Activated CD8-positive, alpha-beta memory T cell treated with anti-CD3 and anti-CD28 coated beads for 1 hour (primary cell): ENCODE data around the gene ZC3H4.
"Not testable (repeated sequence)": the region's sequence is repeated elsewhere in the genome, so short reads cannot be mapped to it uniquely, and the experiment has no call there.

ENCODE experiments used
- DNase-seq, 2 donors: peaks; one replicate each; pipeline ENCODE4 v3.0.0-alpha.2; 2020; ENCODE audit warnings: low read depth in 1 of 2; ENCODE audit errors: extremely low read depth in 1 of 2

Gene ZC3H4

GRCh38 chr19:47086280-47086679 lies 27.3 kb downstream of the ZC3H4 start:
- DNase-seq = no peak

DNA sequence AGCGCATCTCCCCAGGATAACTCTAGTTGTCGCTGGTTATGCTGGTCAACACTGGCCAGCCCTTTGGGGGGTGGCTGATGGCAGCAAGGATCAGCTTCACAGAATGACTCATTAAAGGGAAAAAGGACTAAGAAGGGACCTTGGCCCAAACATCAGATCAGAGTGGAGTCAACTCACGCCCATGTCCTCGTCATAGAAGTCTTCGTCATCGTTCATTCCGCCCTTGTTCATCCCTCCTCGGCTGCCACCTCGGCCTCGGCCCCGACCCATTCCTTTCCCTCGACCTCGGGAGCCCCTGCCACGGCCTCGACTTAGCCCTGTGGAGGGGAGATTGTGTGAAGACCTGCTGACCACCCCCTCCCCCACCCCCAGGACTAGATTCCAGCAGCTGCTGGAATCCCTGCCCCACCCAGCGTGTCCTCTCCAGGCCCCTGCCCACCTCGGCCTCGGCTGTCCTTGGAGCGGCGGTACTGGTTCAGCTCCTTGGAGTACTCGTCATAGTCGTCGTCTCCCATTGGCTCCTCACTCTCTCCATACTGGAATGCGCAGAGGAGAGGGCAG lies 28.6 kb downstream of the ZC3H4 start:
- no peak for DNase-seq

GRCh38 chr19:47082493-47082892 lies 31.1 kb downstream of the ZC3H4 start:
- no peak for DNase-seq

GRCh38 chr19:47081095-47081494 lies 32.5 kb downstream of the ZC3H4 start:
- no peak for DNase-seq

DNA sequence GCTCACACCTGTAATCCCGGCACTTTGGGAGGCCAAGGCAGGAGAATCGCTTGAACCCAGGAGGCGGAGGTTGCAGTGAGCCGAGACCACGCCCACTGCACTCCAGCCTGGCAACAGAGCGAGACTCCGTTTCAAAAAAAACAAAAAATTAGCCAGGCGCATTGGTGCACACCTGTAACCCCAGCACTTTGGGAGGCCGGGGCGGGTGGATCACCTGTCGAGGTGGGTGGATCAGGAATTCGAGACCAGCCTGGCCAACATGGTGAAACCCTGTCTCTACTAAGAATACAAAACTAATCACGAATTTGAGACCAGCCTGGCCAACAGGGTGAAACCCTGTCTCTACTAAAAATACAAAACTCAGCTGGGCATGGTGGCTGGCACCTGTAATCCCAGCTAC lies 35.2 kb downstream of the ZC3H4 start:
- DNase-seq = not testable (repeated sequence)

DNA sequence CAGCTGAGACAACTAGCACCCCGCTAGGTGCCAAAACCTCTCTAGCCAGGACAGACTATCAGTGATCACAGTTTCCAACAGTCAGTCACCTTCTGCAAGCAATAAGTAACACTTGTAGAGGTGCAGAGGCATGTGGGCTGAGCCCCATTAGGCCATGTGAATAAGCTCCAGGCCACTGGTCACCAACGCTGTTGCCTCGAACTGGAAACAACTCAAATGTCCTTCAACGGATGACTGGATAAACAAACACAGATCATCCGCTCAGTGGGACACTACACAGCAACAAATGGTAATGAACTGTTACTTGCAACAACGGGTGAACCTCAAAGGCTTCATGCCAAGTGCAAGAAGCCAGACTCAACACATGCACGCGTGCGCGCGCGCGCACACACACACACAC lies 37.6 kb downstream of the ZC3H4 start:
- DNase-seq = no peak

DNA sequence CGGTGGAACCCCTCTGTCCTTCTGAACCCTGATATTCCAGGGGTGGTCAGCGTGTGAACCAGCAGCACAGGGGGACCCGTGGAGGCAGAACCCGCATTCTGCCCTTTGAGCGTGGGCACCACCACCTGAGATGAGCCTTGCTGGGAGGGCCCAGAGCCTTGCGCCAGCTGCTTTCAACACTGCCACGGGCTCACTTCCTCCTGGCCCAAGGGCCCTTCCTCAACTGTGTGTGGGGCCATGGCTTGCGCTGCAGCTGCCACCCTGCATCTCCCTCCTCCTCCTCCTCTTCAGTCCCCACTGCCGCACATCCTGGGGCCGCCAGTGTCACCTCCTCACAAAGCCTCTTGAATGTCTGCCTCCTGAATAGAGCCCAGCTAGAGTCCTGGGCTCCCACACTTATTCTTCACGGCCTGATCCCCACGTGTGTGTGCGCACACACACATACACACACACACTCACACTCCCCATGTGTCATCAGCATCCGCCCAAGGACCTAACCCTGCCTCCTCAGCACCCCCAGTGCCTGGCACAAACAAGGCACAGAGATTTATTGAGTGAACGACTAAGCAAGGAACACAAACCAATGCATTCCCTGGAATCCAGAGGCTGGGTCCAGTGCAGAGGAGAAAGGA lies 38.3 kb downstream of the ZC3H4 start:
- no peak for DNase-seq

DNA sequence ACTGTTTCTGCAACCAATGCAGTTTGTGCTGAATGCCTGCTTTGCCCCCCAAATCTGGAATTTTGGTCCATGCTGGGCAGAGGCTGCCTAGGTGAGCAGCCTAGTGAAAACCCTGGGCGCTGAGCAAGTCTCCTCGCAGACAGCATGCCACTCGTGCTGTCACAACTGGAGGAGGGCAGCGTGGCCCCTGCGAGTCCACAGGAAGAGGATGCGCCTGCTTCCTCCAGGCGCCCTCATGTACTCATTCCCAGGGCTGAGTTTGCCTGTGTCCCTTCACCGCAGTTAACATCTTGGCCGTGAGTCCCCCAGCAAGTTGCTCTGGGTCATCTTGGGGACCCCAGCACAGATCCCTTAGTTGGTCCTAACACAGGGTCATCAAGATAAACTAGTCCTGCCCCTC lies 39.0 kb downstream of the ZC3H4 start:
- no peak for DNase-seq

DNA sequence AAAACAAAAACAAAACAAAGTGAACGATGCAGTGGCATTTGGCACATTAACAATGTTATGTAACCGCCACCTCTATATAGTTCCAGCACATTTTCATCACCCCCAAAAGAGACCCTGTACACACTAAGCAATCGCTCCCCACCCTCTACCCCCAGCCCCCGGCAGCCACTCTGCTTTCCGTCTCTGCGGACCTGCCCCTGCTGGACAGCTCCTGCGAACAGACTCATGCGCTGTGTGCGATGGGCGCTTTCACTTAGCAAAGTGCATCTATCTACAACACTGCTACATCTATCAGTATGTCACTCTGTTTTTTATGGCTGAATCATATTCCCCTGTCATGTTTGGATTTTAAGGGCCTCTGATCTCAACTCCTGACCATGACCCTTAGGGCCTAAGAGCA lies 40.0 kb downstream of the ZC3H4 start:
- DNase-seq = no peak

- no peak for DNase-seq
Measured at GRCh38 chr19:47072323-47072722, 41.3 kb downstream of the ZC3H4 start.

DNA sequence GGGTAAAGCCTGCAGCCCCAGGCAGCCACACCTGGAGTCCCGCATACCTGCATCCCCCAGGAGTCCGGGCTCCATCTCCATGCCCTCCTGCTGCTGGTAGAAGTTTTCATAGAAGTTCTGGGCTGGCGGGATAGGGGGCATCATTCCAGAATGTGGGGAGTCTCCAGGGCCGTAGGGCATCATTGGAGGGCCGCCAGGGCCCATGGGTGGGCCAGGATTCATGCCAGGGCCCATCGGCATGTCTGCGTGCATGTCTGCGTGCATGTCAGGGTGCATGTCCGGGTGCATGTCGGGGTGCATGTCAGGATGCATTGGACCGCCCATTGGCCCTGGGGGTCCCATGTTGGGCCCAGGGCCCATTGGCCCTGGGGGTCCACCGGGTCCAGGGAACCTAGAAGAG lies 41.8 kb downstream of the ZC3H4 start:
- DNase-seq = no peak

DNA sequence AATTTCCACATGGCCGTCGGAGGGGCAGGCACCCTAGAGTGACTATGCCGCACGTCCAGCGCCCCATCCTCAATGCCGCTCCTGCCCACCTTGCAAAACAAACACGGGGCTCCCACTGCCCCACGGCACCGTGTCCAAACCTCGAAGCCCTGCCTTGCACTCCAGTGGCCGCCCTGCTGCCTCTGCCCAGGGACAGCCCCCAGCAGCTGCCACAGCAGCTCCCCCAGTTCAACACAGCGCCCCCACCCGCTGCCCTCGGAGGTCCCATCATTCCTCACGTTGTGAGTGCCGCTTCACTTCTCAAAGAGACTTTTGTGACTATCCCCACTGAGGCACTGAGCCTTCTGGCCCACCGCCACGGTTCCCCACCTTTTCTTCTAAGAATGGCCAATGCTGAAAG lies 42.8 kb downstream of the ZC3H4 start:
- no peak for DNase-seq

- no peak for DNase-seq
Measured at GRCh38 chr19:47069795-47070194, 43.8 kb downstream of the ZC3H4 start.

DNA sequence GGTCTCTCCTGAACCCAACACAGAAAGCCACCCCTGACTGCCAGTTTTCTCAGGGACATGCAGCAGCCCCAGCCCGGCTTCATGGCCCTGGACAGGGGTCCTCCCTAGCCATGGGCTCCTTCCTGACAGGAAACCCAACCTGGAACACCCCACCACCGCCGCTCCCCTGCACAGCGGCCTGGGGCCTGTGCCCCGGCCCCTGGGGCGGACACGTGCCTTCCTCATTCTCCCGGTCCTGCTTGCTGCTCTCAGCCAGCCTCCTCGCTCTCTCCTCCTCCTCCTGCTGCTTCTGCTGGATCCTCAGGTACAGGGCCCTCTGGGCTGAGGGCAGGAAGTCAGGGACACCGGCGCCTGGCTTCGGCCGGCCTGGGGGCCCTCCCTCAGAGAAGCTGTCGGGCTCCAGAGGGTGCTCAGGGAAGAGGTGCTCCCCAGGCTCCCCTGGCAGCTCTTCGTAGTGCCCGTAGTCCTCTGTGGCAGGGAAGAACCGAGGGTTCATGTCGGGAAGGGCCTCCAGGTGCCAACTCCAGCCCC lies 44.6 kb downstream of the ZC3H4 start:
- no peak for DNase-seq

GRCh38 chr19:47068246-47068645 lies 45.3 kb downstream of the ZC3H4 start:
- no peak for DNase-seq

DNA sequence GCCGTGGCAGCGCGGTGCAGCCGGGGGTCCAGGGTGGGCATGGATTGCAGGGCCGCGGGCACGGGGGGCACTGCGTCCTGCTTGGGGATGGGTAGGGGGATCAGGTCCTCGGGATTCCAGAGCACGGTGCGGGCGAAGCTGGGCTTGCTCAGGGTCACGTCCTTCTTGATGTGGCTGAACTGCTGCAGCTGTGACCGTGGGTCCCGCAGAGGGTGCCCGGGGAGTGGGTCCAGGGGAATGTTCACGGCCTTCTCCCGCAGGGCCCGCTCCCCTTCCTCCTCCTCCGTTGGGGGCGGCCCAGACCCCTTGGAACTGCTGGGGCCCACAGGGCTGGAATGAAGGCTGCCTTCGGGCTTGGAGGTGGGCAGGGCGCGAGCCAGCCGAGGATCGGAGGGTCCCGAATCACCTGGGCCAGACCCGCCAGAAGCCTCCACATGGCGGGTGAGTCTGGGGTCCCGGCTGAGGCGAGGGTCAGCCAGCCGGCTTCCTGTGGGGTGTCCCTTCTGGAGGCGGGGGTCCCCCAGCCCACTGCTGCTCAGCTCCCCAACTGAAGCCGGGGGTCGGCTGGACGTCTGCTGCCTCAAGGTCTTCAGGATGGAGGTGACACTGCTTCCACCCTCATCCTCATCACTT lies 46.2 kb downstream of the ZC3H4 start:
- DNase-seq = no peak

- DNase-seq = no peak
Measured at GRCh38 chr19:47066376-47067214, 47.0 kb downstream of the ZC3H4 start.

GRCh38 chr19:47065242-47065641 lies 48.3 kb downstream of the ZC3H4 start:
- DNase-seq = no peak

DNA sequence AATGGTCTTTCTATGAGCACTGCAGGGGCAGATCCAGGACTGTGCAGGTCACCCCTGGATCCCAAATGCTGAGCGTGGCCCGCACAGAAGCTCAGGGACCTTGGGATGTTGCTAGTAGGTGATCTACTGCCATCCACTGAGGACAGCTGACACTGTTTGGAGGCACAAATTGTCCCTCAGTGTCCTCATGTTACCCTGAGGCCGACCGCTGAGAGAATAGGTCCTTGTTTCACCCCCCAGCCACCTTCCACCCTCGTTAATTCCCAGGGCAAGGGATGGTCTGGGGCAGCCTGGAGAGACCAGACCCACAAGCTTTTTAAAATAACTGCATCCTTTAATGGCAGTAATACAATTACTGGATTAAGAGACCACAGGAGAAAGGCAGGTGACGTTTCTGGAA lies 49.7 kb downstream of the ZC3H4 start:
- no peak for DNase-seq

DNA sequence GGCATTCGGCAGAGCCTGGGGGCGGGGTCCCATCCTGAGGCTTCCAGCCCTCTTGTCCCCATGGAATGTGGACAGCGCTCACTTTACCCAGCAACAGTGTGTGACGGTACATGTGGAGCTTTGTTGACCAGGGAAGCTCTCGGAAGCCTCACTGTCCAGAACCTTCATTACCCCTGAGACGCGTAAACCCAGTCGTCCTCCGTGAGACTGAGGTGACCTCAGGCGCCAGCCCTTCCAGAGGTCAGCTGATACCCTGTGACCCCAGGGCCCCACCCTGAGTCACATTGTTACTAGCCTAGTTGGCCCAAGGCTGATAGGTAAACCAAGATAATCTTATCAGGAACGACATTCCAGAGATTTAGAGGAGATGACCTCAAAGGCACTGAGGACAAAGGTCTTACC lies 55.0 kb downstream of the ZC3H4 start:
- no peak for DNase-seq

DNA sequence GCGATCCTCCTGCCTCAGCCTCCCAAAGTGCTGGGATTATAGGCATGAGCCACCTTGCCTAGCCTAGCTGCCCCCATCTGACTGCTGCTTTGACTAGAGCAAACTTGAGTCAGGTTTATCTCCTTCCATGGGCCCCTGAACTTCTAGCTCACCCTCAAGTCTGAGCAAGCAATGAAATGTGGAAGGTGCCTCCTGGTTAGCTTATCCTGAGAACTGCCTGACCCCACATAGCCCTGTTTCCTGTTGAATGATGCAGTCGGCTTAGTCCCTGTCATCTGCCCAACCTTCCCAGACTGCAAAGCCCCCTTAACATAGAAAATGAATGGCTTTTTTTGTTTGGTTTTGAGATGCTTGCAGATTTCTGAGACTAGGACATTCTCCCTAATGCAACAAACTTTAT lies 56.2 kb downstream of the ZC3H4 start:
- no peak for DNase-seq

- no peak for DNase-seq
Measured at GRCh38 chr19:47056411-47056810, 57.2 kb downstream of the ZC3H4 start.
